Kidney glomerular epithelial cell (primary cell): Measurements from ENCODE around the gene PSMC6.
A peak's percentile ranks its signal among the peaks of the same experiment; 100 is the strongest.

Source experiments
- DNase-seq: peaks from one replicate; lab custom pipeline; 2025; lab: John Stamatoyannopoulos, UW

PSMC6 gene

GRCh38 chr14:52706724-52707706 is at the start of gene PSMC6:
PSMC6 (plus strand) TSS chr14:52707200; CDS start chr14:52707220, 20 bp downstream.
- DNase-seq, result peak; percentile 90

DNA sequence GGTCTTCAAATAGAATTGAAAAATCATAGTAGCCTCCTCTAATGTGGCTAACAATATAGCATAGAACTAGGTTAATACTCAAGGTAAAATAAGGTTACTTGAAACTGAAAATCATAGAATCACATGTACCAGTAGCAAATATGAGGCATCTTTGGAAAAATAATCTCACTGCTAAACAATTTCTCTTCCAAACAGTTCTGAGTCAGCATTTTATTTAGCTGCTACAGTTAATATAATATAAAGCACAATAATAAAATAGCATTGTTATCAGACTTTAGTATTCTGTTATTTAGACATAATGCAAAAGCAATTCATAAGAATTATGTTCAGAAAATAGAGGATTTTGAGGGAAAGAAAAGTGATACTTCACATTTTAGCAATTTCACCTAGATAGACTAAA is 46.7 kb upstream of the PSMC6 start:
- no peak for DNase-seq

DNA sequence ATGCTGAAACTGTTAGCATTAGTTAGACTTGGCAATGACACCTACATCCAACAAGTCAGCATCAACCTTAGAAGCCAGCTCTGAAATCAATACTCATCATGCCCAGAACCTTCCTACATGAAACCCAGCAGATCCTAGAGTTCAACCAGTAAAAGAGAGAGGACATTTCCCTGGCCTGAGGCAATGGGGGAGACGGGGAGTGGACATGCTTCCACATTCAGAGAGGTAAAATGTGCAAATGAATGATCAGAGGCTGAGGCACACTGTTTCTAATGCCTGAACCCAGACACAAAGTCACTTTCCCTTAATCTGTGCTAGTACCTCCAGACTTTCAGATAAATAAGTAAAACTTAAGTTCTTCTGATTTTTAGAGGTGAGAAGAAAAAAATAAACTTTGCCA is 46.2 kb upstream of the PSMC6 start:
- no peak for DNase-seq

DNA sequence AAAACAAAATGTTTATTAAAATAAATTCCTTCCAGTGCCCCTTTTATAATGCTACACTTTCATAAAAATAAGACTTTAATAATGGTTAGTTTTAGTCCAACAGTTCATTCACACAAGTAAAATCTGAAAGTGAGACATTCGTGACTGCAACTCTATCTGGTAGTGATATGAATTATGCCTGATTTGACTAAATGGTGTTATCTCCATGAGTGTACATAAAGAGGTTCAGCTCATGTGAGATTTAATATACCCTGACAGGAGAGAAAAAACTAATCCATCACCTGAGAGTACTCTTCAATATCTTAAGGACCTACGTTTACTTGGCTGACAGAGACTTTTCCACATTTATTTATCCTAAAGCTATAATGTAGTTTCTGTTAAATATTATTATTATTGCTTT is 45.7 kb upstream of the PSMC6 start:
- DNase-seq, result no peak

DNA sequence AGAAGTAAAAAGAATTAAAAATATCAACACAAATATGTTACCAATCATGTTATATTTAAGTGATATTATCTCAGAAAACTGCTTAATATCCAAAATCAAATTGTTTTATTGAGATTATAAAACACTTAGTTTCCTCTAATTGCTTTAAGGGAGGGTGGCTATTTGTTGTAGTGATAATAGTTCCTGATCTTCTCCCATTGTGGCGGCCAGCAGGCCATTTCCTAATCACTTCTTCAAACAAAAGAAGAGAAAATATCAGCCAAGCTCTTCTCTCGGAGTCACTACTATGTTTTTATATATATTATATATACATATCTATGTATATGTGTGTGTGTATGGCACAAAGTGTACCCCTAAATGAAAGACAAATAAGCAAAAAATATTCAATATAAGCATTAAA is 43.1 kb upstream of the PSMC6 start:
- no peak for DNase-seq

DNA sequence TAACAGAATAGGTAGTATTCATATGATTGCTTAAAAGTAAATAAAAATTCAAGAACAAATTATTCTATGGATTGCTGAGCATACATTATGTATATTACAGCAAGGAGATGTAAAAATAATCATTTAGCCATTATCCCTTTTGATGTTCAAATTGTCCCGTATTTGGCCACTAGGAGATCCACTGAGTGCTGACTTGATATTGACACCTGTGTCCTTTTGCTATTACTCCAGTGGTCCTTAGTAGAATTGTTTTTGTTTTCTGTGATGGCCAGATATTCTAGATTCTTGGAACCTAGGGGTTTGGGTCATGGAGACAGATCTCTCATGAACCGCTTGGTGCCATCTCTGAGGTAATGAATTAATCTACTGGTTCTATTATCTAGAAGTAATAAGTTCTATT is 28.4 kb upstream of the PSMC6 start:
- no peak for DNase-seq

GRCh38 chr14:52683985-52684520 is 22.9 kb upstream of the PSMC6 start:
- DNase-seq, result no peak

DNA sequence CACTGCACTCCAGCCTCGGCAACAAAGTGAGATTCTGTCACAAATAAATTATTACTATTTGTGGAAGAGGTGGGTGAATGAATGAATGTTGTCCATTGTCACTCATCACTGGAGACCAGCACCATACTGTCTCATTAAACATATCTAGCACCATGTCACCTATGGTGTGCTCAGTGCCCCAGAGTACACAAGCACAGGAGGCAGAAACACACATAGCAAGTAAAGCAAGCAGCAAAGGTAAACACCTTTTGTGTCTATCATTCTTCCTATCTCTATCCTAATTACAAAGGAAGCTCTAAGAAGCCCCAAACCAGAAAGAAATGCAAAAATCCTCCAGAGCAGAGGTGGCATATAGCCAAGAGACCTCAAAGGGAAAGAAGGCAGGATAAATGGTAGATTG is 20.8 kb upstream of the PSMC6 start:
- no peak for DNase-seq

- DNase-seq, result no peak
Observed at GRCh38 chr14:52690983-52691760, 15.8 kb upstream of the PSMC6 start.

GRCh38 chr14:52692248-52692962 is 14.6 kb upstream of the PSMC6 start:
- no peak for DNase-seq

- no peak for DNase-seq
Observed at GRCh38 chr14:52693036-52693435, 14.0 kb upstream of the PSMC6 start.

DNA sequence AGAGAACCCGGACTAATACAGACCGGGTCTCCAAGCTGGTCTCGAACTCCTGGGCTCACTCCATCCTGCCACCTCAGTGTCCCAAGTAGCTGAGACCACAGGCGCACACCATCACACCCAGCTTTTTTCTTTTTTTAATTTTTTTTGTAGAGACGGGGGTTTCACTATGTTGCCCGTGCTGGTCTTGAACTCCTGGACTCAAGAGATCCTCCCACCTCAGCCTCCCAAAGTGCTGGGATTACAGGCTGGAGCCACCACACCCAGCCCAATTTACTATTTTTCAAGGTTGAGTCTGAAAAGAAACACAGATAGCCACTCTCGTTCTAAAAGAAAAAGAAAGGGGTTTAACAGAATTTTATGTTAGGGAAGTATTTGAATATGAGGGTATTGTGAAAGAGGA is 13.5 kb upstream of the PSMC6 start:
- no peak for DNase-seq

- no peak for DNase-seq
Observed at GRCh38 chr14:52694761-52695480, 12.1 kb upstream of the PSMC6 start.

DNA sequence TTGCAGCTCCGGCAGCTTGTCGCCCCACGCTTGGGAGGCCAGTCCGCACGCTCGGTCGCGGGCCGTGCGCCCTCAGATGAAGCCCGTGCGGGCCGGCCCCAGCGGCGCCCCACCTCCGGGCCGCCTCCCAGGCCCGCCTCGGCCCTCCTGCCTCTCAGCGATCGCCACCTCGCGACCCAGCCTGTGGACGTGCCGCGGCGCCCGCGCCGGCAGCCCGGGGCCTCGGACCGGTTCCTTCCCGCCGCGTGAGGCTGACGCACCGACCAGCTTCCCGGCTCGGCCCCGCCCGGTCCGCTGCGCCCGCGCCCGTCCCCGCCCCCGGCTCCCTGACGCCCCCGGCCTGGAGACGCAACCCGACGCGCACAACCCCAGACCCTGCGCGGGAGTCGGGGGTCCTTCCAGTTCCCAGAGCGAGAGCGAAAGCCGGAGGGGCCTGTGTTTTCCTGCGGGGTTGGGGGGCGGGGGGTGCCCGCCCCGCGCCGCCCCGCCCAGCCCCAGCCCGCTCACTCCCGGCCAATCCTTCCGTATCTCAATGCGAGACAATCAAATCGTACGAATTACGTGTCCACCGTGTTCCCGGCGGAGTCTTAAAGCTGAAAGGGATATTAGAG is 11.4 kb upstream of the PSMC6 start, which contains the start of gene ERO1A:
TSS of gene ERO1A (minus strand) at position 78 of the 611 bp plus-strand sequence. CDS start at position 1, 77 bp downstream.
- peak; percentile 65 for DNase-seq

DNA sequence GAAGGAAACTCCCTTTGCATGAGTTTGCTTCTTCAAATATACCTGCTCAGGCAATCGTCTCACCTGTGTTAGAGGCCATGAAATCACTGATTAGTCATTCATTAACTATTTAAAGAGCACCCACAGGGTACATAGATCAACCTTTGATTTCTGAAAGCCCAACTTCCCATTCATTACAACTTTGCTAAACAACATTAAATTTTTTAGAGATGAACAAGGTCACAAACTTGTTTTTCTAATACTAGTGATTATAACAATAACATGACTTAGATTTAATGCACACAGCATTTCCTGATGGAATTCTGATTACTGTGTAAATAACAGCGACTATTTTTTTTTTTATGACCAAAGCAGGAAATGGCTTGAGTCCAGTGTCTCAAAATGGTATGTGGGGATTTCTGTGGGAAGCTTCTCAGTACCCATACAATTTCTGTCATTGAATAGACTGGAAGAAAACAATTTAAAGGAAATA is 6.3 kb upstream of the PSMC6 start:
- DNase-seq, result no peak

GRCh38 chr14:52701223-52701622 is 5.8 kb upstream of the PSMC6 start:
- peak; percentile 20 for DNase-seq

DNA sequence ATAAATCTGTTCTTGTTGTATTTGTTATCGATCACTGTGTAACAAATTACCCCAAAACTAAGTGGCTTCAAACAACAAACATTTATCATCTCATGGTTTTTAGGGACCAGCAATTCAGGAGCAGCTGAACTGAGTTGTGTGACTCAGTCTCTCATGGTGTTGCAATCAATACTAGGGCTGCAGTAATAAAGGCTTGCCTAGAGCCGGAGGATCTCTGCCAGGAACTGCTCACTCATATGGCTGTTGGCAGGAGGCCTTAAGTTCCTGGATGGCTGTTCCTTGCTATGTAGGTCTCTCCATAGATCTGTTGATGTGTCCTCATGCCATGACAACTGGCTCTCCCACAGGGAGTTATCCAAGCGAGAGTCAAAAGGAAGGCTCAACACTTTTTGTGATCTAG is 3.8 kb upstream of the PSMC6 start:
- no peak for DNase-seq

DNA sequence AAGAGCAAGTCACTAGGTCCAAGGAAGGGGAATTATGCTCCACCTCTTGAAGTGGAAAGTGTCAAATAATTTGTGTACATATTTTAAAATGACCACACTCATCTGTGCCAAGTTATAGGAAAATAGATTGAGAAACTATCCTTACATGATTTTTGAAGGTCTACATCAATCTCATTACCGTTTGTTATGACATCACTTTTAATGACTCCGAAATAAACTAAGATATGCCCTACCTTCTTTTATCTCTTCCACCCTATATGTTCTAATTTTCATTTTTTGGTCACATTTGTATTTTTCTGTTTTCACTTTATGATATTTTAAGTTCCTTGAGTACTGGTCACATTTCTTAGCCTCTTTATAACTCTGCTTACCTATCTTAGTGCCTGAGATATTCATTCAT is 3.3 kb upstream of the PSMC6 start:
- no peak for DNase-seq

DNA sequence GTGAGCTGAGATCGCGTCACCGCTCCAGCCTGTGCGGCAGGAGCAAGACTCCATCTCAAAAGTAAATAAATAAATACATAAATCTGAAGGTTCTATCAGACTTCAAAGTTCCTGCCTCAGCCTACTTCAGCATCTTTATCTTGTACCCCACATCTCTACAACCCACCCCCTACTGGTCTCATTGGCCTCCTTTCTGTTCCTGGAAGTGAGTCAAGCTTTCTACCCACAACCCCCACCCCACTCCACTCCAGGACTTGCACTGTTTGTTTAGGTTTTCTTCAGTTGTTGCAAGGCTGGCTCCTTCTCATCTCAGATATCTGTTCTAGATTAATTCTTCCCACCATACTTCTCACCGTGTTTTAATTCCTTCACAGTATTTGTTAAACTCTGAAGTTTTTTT is 714 bp upstream of the PSMC6 start:
- no peak for DNase-seq

GRCh38 chr14:52711666-52712065 is 4.7 kb downstream of the PSMC6 start:
- no peak for DNase-seq

GRCh38 chr14:52716155-52716554 is 9.2 kb downstream of the PSMC6 start:
- no peak for DNase-seq
